ENCODE results near the gene TMA7B.

TMA7B gene

GRCh38 chr22:39960791-39961746, 872 bp downstream of the TMA7B start:
- Histone ChIP-seq H3K4me3 (ENCODE audit: severe bottlenecking) (no peak overlapping the region), H3K27me3 (ENCODE audit: insufficient read depth, poor library complexity, severe bottlenecking) (no peaks in the 10 kb centered on the region), H3K36me3 (ENCODE audit: low read depth) (no peaks in the 10 kb centered on the region), H3K9me3 (ENCODE audit: severe bottlenecking) (no peaks in the 10 kb centered on the region), H3K4me1 (ENCODE audit: insufficient read depth, poor library complexity, severe bottlenecking) (peaks cover 9% of the 10 kb centered on the region), H3K27ac (ENCODE audit: poor library complexity, severe bottlenecking) (peak overlapping the region; percentile 41)
- no peak for TF ChIP-seq CTCF (IDR thresholded peaks at IDR 0.05; ENCODE audit: poor library complexity, severe bottlenecking)
- ATAC-seq (ENCODE audit: low read depth) (peak; percentile 74), DNase-seq (ENCODE audit: low spot score) (no peak)

- Histone ChIP-seq H3K27ac (ENCODE audit: poor library complexity, severe bottlenecking) (peak overlapping the region; percentile 41), H3K36me3 (ENCODE audit: low read depth) (no peaks in the 10 kb centered on the region), H3K27me3 (ENCODE audit: insufficient read depth, poor library complexity, severe bottlenecking) (no peaks in the 10 kb centered on the region), H3K4me3 (ENCODE audit: severe bottlenecking) (no peak overlapping the region), H3K4me1 (ENCODE audit: insufficient read depth, poor library complexity, severe bottlenecking) (peaks cover 11% of the 10 kb centered on the region), H3K9me3 (ENCODE audit: severe bottlenecking) (no peaks in the 10 kb centered on the region)
- DNase-seq (ENCODE audit: low spot score) (no peak), ATAC-seq (ENCODE audit: low read depth) (no peak)
- TF ChIP-seq CTCF (IDR thresholded peaks at IDR 0.05; ENCODE audit: poor library complexity, severe bottlenecking) = no peak
These were observed 1.9 kb downstream of the TMA7B start for GRCh38 chr22:39962071-39962470.

- H3K4me1 ChIP-seq (ENCODE audit: insufficient read depth, poor library complexity, severe bottlenecking) = peaks cover 8% of the 10 kb centered on the region
- ATAC-seq (ENCODE audit: low read depth) (no peak), DNase-seq (ENCODE audit: low spot score) (no peak)
- H3K36me3 ChIP-seq (ENCODE audit: low read depth) = no peaks in the 10 kb centered on the region
- no peak overlapping the region for H3K4me3 ChIP-seq (ENCODE audit: severe bottlenecking)
- H3K27me3 ChIP-seq (ENCODE audit: insufficient read depth, poor library complexity, severe bottlenecking) = no peaks in the 10 kb centered on the region
- no peak overlapping the region for H3K27ac ChIP-seq (ENCODE audit: poor library complexity, severe bottlenecking)
- H3K9me3 ChIP-seq (ENCODE audit: severe bottlenecking) = no peaks in the 10 kb centered on the region
- TF ChIP-seq CTCF (IDR thresholded peaks at IDR 0.05; ENCODE audit: poor library complexity, severe bottlenecking) = no peak
These were observed 5.6 kb downstream of the TMA7B start for GRCh38 chr22:39965748-39966147.

- TF ChIP-seq CTCF (IDR thresholded peaks at IDR 0.05; ENCODE audit: poor library complexity, severe bottlenecking) = no peak
- ATAC-seq (ENCODE audit: low read depth) (no peak), DNase-seq (ENCODE audit: low spot score) (no peak)
- Histone ChIP-seq H3K4me1 (ENCODE audit: insufficient read depth, poor library complexity, severe bottlenecking) (peaks cover 4% of the 10 kb centered on the region), H3K27ac (ENCODE audit: poor library complexity, severe bottlenecking) (no peak overlapping the region), H3K36me3 (ENCODE audit: low read depth) (no peaks in the 10 kb centered on the region), H3K27me3 (ENCODE audit: insufficient read depth, poor library complexity, severe bottlenecking) (no peaks in the 10 kb centered on the region), H3K9me3 (ENCODE audit: severe bottlenecking) (no peaks in the 10 kb centered on the region), H3K4me3 (ENCODE audit: severe bottlenecking) (no peak overlapping the region)
These were observed 6.3 kb downstream of the TMA7B start for GRCh38 chr22:39966470-39966869.
